Endothelial cell of umbilical vein (primary cell): ENCODE results near the gene FSD2. TPM values are rescaled to one million over a fixed set of nuclear protein-coding genes. Genes with fewer than 3 reads are reported as not detected.

Experiments used
- BruUV-seq: library from RNA; stranded (reverse); fragments of 400-500 nt; replicated peaks from 2 replicates; lab custom pipeline; 2021; lab: Mats Ljungman, UMichigan
- CTCF ChIA-PET: fragments of 300-600, 350-600 bp; sonication (Branson Sonifier 250); formaldehyde crosslinking; loops from one replicate; lab custom pipeline; 2021; ENCODE audit warnings: antibody characterized with exemption, inconsistent platforms; lab: Charles Lee
- POLR2A ChIA-PET: fragments of 300-600, 350-600 bp; sonication (Branson Sonifier 250); formaldehyde crosslinking; loops from one replicate; lab custom pipeline; 2021; ENCODE audit warnings: antibody characterized with exemption, inconsistent platforms; lab: Charles Lee
- DNase-seq: peaks from one replicate; pipeline ENCODE4 v3.0.0-alpha.2; 2011; ENCODE audit warnings: low read depth, low spot score
- FAIRE-seq: peaks from 2 replicates; lab custom pipeline; 2011; peaks lifted over from hg19 to GRCh38; lab: Jason Lieb, UNC
- H2AFZ ChIP-seq: 2 replicates; pipeline ENCODE4 v1.6.0; 2012; ENCODE audit warnings: low read depth, low read length, control low read depth, inconsistent platforms
- H3K27ac ChIP-seq: 2 replicates; pipeline ENCODE4 v1.5.1; 2011; ENCODE audit warnings: low read depth, mild to moderate bottlenecking, control low read depth, low read length, moderate library complexity; ENCODE audit not compliant: insufficient read depth
- H3K27me3 ChIP-seq, 2 experiments: 2 replicates each; pipeline versions ENCODE4 v1.6.0 to v1.6.1; 2011; ENCODE audit warnings: low read length in 2 of 2, mixed read lengths in 1 of 2; ENCODE audit not compliant: control insufficient read depth in 2 of 2, insufficient read depth in 2 of 2
- H3K36me3 ChIP-seq, 2 experiments: 2 replicates in 1 of 2; 3 replicates in 1 of 2; pipeline ENCODE4 v1.5.1; 2011; ENCODE audit warnings: low read length in 2 of 2, mild to moderate bottlenecking in 1 of 2, moderate library complexity in 1 of 2; ENCODE audit not compliant: control insufficient read depth in 2 of 2, insufficient read depth in 2 of 2; ENCODE audit errors: extremely low read depth in 1 of 2
- H3K4me1 ChIP-seq: 3 replicates; pipeline ENCODE4 v1.5.1; 2011; ENCODE audit warnings: mild to moderate bottlenecking, low read length; ENCODE audit not compliant: control insufficient read depth, insufficient read depth; ENCODE audit errors: extremely low read depth
- H3K4me2 ChIP-seq: 2 replicates; pipeline ENCODE4 v1.6.1; 2011; ENCODE audit warnings: low read length, control low read depth, mixed read lengths; ENCODE audit not compliant: insufficient read depth
- H3K4me3 ChIP-seq, 3 experiments: fragments of 200-600 bp in 1 of 3; sonication (generic), shearing (Covaris generic) in 1 of 3; replicated peaks in 1 of 3; 2 replicates each; pipeline ENCODE4 v1.5.1; 2011 to 2016; ENCODE audit warnings: control low read depth in 3 of 3, low read length in 3 of 3, mild to moderate bottlenecking in 2 of 3, inconsistent platforms in 1 of 3, low read depth in 1 of 3, moderate library complexity in 1 of 3; ENCODE audit not compliant: insufficient read depth in 1 of 3
- H3K79me2 ChIP-seq: 2 replicates; pipeline ENCODE4 v1.6.0; 2012; ENCODE audit warnings: low read length, inconsistent platforms; ENCODE audit not compliant: control insufficient read depth, insufficient read depth
- H3K9ac ChIP-seq: replicated peaks from 2 replicates; pipeline ENCODE3; 2011; ENCODE audit warnings: low read length, control low read depth; ENCODE audit not compliant: insufficient read depth; ENCODE audit errors: extremely low read depth
- H3K9me1 ChIP-seq: replicated peaks from 3 replicates; pipeline ENCODE4 v1.6.0; 2011; ENCODE audit warnings: mild to moderate bottlenecking, low read length; ENCODE audit not compliant: control insufficient read depth, insufficient read depth; ENCODE audit errors: extremely low read depth
- H3K9me3 ChIP-seq: replicated peaks from 2 replicates; pipeline ENCODE4 v1.5.1; 2012; ENCODE audit warnings: low read length, inconsistent platforms; ENCODE audit not compliant: control insufficient read depth, insufficient read depth
- H4K20me1 ChIP-seq: replicated peaks from 2 replicates; pipeline ENCODE3; 2011; ENCODE audit warnings: mild to moderate bottlenecking, low read length; ENCODE audit not compliant: control insufficient read depth, insufficient read depth; ENCODE audit errors: extremely low read depth
- CTCF ChIP-seq, 2 donors: IDR thresholded peaks; 1 replicate in 1 of 2; 2 replicates in 1 of 2; pipeline ENCODE4 v1.5.1; 2011; ENCODE audit warnings: low read length in 2 of 2, mild to moderate bottlenecking in 2 of 2, moderate library complexity in 2 of 2, control low read depth in 1 of 2, inconsistent platforms in 1 of 2, low read depth in 1 of 2; ENCODE audit not compliant: insufficient read depth in 1 of 2; ENCODE audit errors: extremely low read depth in 1 of 2
- EZH2 ChIP-seq: IDR thresholded peaks from 2 replicates; pipeline ENCODE4 v1.6.1; 2012; ENCODE audit warnings: borderline replicate concordance, low read depth, mild to moderate bottlenecking, moderate library complexity, low read length, inconsistent platforms; ENCODE audit not compliant: severe bottlenecking
- FOS ChIP-seq: IDR thresholded peaks from 2 replicates; pipeline ENCODE4 v1.6.1; 2011; ENCODE audit warnings: mild to moderate bottlenecking, low read length, moderate library complexity, borderline replicate concordance; ENCODE audit not compliant: insufficient read depth
- GATA2 ChIP-seq: IDR thresholded peaks from 2 replicates; pipeline ENCODE4 v1.7.0; 2011; ENCODE audit warnings: low read depth, mild to moderate bottlenecking, moderate library complexity, mixed read lengths, low read length; ENCODE audit not compliant: insufficient read length, insufficient read depth
- JUN ChIP-seq: IDR thresholded peaks from 2 replicates; pipeline ENCODE4 v1.6.1; 2011; ENCODE audit warnings: borderline replicate concordance, low read depth; ENCODE audit not compliant: insufficient read length, insufficient read depth
- MAX ChIP-seq: IDR thresholded peaks from 2 replicates; pipeline ENCODE4 v1.6.1; 2011; ENCODE audit not compliant: insufficient read depth, insufficient read length
- MYC ChIP-seq: IDR thresholded peaks from one replicate; pipeline ENCODE4 v1.6.1; 2011; ENCODE audit warnings: mild to moderate bottlenecking, low read depth, low read length
- POLR2A ChIP-seq: IDR thresholded peaks from 2 replicates; pipeline ENCODE4 v1.6.1; 2012; ENCODE audit warnings: low read depth, mild to moderate bottlenecking, control low read depth, low read length
- POLR2AphosphoS5 ChIP-seq: IDR thresholded peaks from 2 replicates; pipeline ENCODE4 v1.6.1; 2012; ENCODE audit warnings: low read depth, mild to moderate bottlenecking, control low read depth, low read length, moderate library complexity; ENCODE audit not compliant: insufficient read depth
- dilution Hi-C: fragments of 300-500 bp; cut with MboI; formaldehyde crosslinking; loops from one replicate; pipeline ENCODE4 v1.15.0; 2019; ENCODE audit warnings: low sequenced_read_pairs; ENCODE audit not compliant: extremely low pct_ligation_motif_present
- intact Hi-C: fragments of 100-400 bp; cut with micrococcal nuclease; formaldehyde crosslinking; loops from one replicate; pipeline ENCODE4 v1.10.0; 2022
- polyA plus RNA-seq, 4 experiments: library from polyadenylated mRNA; depleted of rRNA in 3 of 4; stranded (reverse) in 3 of 4; unstranded in 1 of 4; fragments of >200 nt; gene quantifications; 2 replicates each; pipeline versions ENCODE4 v1.2.1 to v1.2.3, GENCODE V29; 2011 to 2012; ENCODE audit warnings: missing spikeins in 1 of 4
- total RNA-seq: library from RNA; stranded (reverse); gene quantifications from 2 replicates; pipeline ENCODE4 v1.2.3, GENCODE V29; 2021

The FSD2 gene
- total and polyA plus RNA-seq, 2 donors (not counting 3 experiments of a cell fraction or from before 2014, with no cell fraction given): not detected

GRCh38 chr15:82726816-82727215 lies 79.1 kb downstream of the FSD2 start:
- CTCF ChIA-PET: no interaction called here
- intact Hi-C loops: no loop called here
- Histone ChIP-seq H3K27me3 (no peaks in the 10 kb centered on the region), H3K27ac (no peak overlapping the region), H2AFZ (no peak overlapping the region), H3K9me1 (no peaks in the 10 kb centered on the region), H3K9ac (no peak overlapping the region), H3K9me3 (no peaks in the 10 kb centered on the region), H3K4me1 (no peaks in the 10 kb centered on the region), H4K20me1 (no peaks in the 10 kb centered on the region), H3K4me3 (no peak overlapping the region), H3K4me2 (no peak overlapping the region), H3K79me2 (no peaks in the 10 kb centered on the region), H3K36me3 (no peaks in the 10 kb centered on the region)
- no peak for FAIRE-seq
- dilution Hi-C loops: no loop called here
- TF ChIP-seq CTCF (IDR thresholded peaks at IDR 0.05; ENCODE audit: extremely low read depth in 1 of 2, insufficient read depth in 1 of 2, low read depth in 1 of 2, low read length in 2 of 2) (no peak), FOS (no peak), MAX (no peak), GATA2 (no peak), POLR2A (no peak), MYC (no peak), POLR2AphosphoS5 (no peak), EZH2 (no peak), JUN (no peak)
- BruUV-seq: no TSS peak
- no peak for DNase-seq
- POLR2A ChIA-PET: no interaction called here
